GM21619 (cell line): ENCODE results near the gene PFDN1.

Source experiments
- ATAC-seq: cut with Tn5 transposase; IDR thresholded peaks from one replicate; pipeline ENCODE4 v1.9.1; 2021; ENCODE audit not compliant: unreplicated experiment

The PFDN1 gene

DNA sequence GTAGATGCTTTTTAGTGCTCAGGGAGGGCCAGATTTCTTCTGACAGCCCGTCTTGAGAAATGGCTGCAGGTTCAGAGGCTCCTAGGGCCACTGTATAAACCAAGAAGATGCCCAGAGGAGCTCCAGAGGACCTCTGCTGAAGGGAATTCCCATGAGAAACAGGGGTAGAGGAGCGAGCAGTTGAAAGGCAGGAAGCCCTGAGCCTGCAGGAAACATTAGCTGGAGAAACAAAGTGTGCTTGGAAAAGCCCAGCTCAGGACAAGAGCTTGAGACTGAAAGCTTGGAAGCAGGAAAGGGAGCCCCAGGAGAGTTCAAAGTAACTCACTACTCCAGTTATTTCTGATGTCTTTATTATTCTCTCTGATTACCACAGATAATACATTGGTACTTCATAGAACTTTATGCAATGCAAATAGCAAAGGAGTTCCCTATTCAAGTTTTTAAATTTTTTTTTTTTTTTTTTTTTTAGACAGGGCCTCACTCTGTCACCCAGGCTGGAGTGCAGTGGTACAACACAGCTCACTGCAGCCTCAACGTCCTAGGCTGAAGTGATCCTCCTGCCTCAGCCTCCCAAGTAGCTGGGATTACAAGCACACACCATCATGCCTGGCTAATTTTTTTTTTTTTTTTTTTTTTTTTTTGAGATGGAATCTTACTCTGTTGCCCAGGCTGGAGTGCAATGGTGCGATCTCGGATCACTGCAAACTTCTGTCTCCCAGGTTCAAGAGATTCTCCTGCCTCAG, 27.0 kb upstream of the PFDN1 start:
- ATAC-seq: no peak

DNA sequence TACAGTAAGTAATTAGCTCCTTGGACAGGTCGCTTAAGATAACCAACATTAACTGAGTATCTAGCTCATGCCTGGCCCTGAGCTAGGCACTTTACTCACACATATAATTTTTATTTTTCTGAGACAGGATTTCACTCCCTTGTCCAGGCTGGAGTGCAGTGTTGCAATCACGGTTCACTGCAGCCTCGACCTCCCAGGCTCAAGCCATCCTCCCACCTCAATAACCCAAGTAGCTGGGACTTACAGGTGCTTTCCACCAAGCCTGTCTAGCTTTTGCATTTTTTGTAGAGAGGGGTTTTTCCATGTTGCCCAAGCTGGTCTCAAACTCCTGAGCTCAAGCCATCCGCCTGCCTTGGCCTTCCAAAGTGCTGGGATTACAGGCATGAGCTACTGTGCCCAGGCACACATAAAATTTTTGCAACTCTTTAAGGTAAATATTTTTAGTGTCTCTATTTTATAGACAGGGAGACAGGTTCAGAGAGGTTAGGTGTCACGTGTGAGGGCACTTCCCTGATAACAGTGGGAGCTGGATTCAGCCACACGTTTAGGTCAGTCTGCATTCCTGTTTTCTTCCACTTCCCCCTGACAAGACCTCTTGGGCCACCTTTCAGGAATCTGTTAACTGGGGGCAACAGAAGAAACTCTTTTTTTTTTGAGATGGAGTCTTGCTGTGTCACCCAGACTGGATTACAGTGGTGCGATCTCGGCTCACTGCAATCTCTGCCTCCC, 25.3 kb upstream of the PFDN1 start:
- ATAC-seq: no peak

DNA sequence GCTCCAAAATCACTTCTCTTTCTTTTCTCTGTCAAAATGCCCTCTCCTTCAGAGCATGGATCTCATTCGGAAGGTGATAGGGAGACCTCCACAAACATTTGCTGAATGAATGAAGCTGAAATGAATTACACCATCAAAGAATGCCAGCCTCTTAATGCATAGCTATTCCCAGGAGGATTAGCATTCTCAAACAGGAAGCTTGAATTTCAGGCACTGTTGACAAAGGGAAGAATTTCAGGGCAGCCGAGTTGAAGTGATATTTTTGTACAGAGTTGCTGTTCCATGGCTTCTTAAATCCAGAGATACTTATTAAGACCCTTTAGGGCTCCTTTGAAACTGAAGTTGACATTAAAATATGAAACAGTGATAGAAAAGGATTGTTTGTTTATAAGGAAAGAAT, 24.7 kb upstream of the PFDN1 start:
- ATAC-seq: no peak

DNA sequence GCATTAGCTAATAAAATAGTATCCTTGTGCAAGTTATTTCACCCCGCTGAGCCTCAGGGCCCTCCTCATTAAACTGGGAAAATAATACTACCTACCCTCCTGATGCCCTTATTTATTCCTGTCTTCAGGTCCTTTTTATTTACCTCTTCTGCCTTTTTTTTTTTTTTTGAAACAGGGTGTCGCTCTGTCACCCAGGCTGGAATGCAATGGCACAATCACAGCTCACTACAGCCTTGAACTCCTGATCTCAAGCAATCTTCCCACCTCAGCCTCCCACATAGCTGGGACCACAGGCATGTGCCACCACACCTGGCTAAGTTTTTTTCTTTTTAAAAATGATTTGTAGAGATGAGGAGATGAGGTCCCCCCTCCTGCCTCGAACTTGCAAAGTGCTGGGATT, 22.6 kb upstream of the PFDN1 start:
- ATAC-seq: no peak

DNA sequence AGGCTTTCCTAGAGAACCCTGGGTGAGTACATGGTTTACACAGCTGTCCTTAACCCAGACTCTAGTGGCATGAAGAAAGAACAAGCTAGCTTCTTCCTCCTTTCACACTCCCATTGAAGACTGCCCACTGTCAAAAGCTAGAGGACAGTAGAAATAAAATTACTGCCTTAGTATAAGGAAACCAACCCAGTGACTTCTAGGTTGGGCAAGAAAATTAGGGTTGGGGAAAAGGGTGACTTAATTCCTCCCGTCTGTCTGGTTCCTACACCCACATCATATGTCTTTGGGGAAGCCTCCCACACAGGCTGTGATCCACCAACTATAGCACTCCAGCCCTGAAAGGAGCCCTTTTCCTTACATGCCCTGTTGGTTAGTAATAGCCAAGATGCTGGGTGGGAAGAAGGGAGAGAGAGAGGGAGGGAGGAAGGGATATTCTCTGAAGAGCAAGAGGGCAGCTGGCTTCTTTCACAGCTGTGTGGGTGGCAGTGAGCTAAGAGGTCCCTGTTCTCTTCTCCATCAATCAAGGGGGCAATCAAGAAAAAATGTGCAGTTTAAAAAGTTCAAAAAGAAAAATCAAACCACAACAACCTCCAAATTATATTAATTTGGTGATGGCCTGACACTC, 21.8 kb upstream of the PFDN1 start:
- no peak for ATAC-seq

DNA sequence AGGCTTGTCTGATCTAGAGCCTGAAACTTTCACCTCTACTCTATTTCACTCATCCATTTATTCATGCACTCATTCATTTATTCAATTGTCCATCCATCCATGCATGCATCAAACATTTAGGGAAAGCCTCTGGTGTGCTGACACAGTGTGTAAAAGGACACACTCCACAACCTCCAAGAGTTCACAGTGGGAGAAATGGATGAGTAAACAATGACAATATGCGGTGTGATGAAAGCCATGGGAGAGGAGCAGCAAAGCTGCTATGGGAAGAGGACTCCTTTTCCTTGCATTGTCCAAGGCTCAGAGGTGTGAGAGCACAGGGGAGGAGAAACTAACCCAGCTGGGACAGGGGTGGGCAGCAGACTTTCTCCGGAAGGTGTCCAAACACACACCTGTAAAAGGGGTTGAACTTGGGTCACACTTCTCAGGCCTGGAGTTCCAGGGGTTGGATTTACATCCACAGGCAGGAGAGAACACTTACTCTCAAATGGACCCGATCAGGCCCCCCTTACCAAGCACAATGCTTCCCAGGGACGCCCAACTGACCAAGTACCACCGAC, 21.2 kb upstream of the PFDN1 start:
- ATAC-seq: no peak

DNA sequence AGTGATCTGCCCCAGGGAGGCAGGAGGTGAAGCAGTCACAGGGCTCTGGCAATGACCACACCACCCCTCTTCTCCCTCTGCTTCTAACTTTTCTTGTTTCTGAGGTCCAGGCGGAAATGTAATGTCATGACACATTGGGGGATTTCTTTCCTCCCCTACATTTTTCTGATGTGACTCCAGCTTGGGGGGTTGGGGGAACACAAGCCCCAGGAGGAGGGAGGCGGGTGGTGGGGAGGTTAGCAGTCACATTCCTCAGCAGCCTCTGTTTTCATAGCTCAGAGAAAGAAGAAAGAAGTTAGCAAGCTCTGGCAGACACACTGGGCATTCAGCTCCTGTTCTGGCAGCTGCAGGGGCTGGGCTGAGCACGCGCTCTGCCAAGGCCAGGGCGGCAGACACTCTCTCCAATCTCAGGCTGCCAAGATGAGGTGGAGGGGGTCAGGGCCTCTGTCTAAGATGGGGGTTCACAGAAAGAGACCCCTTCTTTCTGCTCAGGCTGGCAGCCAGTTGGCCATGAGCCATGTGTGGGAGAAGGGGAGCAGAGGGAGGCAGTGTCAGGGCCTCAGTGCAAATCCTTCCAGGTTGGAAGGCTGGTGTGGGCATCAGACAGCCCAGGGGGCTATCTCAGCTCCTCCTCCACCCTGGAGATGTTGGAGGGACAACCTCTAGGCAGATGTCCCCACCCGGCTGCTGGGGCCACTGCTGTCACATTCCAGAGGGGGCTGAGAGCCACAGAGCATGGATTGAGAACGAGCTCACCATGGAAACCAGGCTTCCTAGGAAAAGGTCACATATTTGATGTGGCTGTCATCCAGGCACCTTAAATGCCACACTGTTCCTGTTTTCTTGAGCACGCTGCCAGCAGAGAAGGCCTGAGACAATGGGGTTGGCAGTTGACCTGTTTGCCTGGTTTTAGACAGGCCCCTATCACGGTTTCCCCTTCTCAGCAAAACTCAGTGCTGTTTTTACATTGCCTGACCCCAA, 20.1 kb upstream of the PFDN1 start:
- no peak for ATAC-seq

DNA sequence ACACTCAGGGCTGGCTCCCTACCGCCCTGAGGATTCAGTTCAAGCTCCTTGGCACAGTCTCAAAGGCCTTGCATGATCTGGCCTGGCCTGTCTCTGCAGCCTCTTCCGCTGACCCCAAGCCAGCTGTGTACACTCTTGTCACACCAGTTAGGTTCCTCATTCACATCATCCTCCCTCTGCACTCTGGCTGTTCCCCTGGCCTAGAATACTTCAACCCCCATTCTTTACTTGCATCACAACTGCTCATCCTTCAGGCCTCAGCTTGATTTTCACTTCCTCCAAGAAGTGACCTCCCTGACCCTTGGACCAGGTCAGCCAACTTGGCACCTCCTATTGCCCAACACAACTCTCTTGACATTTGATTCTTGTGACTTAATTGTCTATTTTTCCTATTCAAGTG, 18.9 kb upstream of the PFDN1 start:
- no peak for ATAC-seq

DNA sequence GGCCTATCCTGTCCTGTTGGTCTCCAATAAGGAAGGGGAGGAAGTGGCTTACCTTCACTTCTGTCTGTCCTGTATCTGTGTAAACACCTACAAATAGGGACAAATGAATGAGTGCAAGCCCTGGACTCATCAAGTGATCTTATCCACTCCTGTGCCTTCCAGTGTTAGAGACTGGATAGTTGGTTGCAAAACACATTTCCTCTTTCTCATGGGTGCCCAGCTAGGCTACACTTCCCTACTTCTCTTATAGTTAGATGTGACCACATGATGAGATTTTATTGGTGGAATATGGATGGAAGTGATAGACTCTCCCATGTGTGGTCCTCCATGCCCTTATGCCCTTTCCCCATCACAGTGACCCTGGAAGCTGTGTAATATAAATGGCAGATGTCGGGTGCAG, 16.9 kb upstream of the PFDN1 start:
- ATAC-seq: no peak

DNA sequence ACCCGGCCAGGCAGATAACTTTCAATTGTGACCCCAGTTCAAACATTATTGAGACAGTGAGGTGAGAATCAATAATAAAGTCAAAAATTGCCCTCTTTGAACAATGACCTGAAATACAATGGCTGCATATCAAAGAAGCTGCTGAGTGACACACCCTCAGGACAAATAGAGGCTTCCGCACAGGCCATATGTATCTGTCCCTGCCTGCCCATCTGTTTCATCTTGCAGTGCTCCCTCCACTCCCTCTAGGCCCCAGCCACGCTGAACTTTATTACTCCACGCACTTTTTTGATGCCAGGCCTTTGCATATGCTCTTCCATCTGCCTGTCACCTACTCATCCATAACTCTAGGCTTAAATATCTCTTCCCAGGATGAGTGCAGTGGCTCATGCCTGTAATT, 15.9 kb upstream of the PFDN1 start:
- no peak for ATAC-seq

DNA sequence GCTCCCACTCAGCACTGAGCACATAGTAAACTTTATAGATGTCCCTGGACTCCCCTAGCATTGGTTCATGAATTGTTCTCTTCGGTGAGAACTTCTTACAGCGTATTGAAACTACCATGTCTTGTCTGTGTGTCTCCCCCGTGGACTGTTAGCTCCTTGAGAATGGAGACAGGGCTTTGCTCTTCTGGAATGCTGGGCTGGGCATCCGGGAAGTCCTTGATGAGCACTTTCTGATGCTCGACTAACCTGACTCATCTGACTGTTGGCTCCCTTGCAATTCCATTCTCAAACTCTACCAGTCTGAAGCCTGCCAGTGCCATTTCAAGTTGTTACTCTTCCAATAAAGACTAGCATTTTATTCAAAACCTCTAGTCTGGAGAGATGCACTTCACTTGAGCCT, 15.0 kb upstream of the PFDN1 start:
- ATAC-seq: no peak

DNA sequence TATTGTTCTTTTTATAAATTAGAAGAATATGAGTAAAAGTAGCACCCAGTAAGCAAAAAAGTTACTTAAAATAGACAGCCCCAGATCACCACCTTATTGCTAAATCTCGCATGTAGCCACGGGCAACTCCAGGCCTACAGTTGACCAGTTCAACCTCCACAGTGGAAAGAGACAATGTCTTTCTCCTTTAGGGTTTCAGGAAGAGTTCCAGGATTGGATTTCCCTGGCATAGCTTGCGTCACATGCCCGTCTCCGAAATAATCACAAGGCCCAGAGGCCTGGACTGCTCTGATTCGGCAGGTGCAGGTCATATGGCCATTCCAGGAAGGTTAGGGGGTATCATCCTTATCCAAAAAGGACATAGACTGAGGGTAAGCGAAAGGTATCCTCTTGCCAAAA, 9.9 kb upstream of the PFDN1 start:
- no peak for ATAC-seq

DNA sequence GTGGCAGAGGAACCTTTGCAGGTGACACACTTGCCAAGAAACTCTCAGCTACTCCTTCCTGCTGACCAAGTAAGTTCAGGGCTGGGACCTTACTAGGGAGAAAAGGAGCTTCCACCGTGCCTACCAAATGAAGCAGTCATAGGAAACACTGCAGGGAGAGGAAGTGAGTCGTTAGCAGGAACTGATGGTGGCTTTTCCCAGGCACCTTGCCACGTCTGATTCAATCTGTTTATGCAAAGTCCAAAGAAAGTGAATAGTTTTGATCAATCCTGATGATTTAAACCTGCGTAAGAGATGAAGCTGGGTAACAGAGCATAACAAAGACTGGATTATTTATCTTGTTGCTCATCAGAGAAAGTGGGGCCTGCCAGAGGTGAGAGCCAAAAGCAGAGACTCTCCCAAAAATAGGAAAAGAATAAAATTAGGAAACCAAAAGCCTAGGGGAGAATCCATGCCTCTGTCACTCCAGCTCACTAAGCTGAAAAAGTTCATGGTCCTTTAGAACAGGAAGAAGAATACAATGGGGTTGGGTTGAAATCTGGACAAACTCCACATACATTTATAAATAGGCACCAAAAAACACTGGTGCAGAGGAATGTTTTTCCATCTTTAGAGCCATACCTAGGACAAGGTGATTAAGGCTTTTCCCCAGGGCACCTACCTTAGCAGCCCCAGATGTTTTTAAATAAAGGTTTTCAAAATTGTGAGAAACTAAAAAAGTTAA, 9.3 kb upstream of the PFDN1 start:
- no peak for ATAC-seq

DNA sequence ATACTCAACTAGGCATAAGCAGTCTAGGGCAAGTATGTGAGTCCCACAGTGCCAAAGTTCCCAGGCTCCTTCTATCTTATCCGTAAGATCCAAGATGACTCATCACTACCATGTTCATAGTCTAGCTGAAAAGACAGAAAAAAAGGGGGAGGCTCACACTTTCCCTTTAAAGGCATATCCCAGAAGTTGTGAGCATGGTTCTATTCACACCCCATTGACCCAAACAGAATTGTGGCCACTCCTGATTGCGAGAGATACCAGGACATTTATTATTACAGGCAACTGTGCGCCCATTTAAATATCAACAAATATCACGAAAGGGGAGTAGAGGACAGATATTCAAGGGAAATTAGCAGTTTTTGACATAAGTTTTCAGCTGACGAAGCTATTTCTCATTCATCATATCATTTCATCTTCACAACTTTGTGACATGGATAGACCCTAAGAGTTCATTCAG, 8.1 kb upstream of the PFDN1 start:
- no peak for ATAC-seq

DNA sequence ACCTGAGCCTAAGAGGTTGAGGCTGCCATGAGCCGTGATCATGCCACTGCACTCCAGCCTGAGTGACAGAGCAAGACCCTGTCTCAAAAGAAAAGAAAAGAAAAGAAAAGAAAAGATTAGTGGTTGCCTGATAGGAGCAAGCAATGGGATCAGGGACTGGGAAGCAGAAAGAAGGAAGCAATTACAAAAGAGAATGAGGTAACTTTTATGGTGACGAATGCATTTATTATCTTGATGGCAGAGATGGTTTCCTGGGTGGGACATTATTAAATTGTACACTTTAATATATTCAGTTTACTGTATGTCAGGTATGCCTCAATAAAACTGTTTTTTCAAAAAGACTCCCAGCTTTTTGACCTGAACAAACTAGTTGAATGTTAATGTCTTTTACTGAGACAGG, 7.5 kb upstream of the PFDN1 start:
- no peak for ATAC-seq

DNA sequence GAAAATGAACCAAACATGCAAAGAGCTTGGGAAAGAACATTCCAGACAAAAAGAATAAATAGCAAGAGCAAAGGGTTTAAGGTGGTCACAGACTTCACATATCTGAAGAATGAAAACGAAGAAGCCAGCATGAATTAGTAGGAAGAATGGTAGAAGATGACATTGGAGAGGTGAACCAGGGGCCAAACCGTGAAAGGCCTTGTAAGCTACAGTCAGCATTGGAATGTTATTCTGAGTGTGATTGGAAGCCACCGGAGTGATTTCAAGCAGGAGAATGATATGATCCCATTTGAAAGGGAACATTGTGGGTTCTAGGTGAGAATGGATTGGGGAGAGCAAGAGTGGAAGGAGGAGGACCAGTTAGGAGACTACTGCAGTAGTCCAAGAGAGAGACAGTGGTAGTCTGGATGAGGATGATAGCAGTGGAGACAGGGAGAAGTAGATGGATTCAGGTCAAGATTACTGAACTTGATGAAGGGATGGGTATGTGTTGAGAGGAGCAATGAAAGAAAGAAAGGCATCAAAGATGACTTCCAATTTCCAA, 6.9 kb upstream of the PFDN1 start:
- ATAC-seq: no peak

DNA sequence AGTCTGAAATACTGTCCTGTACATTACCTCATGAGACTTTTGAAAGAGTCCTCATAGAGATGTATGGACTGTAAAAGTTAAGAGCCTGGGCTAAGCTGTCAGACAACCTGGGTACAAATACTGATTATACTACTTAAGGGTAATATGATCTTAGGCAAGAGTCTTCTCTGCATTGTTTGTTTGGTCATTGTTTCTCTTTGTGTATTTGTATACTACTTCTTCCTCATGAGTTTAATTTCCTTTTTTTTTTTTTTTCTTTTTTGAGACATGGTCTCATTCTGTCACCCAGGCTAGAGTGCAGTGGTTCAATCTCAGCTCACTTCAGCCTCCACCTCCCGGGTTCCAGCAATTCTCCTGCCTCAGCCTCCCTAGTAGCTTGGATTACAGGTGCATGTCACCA, 2.6 kb upstream of the PFDN1 start:
- no peak for ATAC-seq

DNA sequence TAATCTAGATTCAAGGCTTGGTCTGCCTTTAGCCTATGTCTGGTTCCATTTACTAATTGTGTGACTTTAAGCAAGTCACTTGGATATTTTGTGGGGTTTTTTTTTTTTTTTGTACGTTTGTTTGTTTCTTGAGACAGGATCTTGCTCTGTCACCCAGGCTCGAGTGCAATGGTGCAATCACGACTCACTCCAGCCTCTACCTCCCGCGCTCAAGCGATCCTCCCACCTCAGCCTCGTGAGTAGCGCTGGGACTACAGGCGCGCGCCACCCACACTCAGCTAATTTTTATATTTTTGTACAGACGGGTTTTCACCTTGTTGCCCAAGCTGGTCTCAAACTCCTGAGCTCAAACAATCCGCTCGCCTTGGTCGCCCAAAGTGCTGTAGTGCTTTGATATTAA, 1.1 kb upstream of the PFDN1 start:
- ATAC-seq: no peak

DNA sequence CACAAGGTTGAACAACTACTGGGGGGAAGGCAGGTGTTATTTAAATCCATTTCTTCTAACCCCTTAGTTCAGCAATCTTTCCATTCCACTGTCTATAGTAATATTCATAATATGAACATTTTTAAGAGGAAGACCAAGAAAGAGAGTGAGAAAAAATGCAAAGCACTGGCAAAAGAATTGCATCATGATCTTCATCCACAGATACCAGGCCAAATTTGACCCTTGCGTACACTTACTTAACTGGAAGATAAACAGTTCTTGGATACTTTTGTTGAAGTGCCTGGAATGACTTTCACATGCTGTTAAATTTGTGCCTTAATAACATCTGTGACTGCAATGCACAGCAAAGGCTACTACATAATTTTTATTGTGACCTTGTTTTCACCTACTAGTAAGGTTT, 1.8 kb downstream of the PFDN1 start:
- ATAC-seq: no peak

DNA sequence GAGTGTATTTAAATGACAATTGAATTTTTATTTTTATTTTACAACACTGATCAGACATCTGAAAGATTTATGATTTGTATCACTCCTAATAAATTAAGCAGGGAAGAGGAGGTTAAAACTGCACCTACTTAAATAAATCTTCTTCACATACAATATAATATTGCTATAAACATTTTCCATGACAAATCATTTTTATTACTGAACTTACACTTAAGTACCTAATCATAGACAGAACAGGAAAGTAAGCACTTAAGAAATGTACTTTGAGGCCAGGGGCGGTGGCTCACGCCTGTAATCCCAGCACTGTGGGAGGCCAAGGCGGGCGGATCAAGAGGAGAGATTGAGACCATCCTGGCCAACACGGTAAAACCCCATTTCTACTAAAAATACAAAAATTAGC, 3.8 kb downstream of the PFDN1 start:
- no peak for ATAC-seq
